Keratinocyte (primary cell): Measurements from ENCODE around the gene NASP. TPM values are rescaled to one million over a fixed set of nuclear protein-coding genes. Genes with fewer than 3 reads are reported as not detected.
A peak's percentile ranks its signal among the peaks of the same experiment; 100 is the strongest.

Experiments used
- DNase-seq: peaks from one replicate; pipeline ENCODE4 v3.0.0-alpha.2; 2011; ENCODE audit warnings: low read depth, missing footprints, low spot score
- FAIRE-seq: peaks from 2 replicates; lab custom pipeline; 2011; peaks lifted over from hg19 to GRCh38; lab: Jason Lieb, UNC
- H2AFZ ChIP-seq: 2 replicates; pipeline ENCODE4 v1.6.0; 2012; ENCODE audit warnings: low read length, control low read depth, inconsistent platforms; ENCODE audit not compliant: control insufficient read depth
- H3K27ac ChIP-seq: 2 replicates; pipeline ENCODE4 v1.5.1; 2011; ENCODE audit warnings: low read length; ENCODE audit not compliant: control insufficient read depth, insufficient read depth
- H3K27me3 ChIP-seq: 3 replicates; pipeline ENCODE4 v1.6.0; 2011; ENCODE audit warnings: low read length; ENCODE audit not compliant: control insufficient read depth, insufficient read depth; ENCODE audit errors: extremely low read depth
- H3K36me3 ChIP-seq, 2 experiments: 2 replicates in 1 of 2; 3 replicates in 1 of 2; pipeline ENCODE4 v1.5.1; 2011; ENCODE audit warnings: low read length in 2 of 2, mild to moderate bottlenecking in 1 of 2; ENCODE audit not compliant: control insufficient read depth in 2 of 2, insufficient read depth in 2 of 2; ENCODE audit errors: extremely low read depth in 1 of 2
- H3K4me1 ChIP-seq: 3 replicates; pipeline ENCODE4 v1.5.1; 2011; ENCODE audit warnings: low read length; ENCODE audit not compliant: control insufficient read depth, insufficient read depth; ENCODE audit errors: extremely low read depth
- H3K4me2 ChIP-seq: 3 replicates; pipeline ENCODE4 v1.6.0; 2011; ENCODE audit warnings: low read depth, low read length; ENCODE audit not compliant: control insufficient read depth, insufficient read depth; ENCODE audit errors: extremely low read depth
- H3K4me3 ChIP-seq, 3 experiments: fragments of 200-600 bp in 1 of 3; sonication (generic) in 1 of 3; 2 replicates in 2 of 3; 3 replicates in 1 of 3; pipeline ENCODE4 v1.5.1; 2011 to 2016; ENCODE audit warnings: low read length in 3 of 3, mild to moderate bottlenecking in 3 of 3, control low read depth in 2 of 3, inconsistent platforms in 1 of 3, low read depth in 1 of 3, mixed read lengths in 1 of 3, mixed run types in 1 of 3, moderate library complexity in 1 of 3; ENCODE audit not compliant: control insufficient read depth in 2 of 3, insufficient read depth in 2 of 3; ENCODE audit errors: extremely low read depth in 1 of 3
- H3K79me2 ChIP-seq: 2 replicates; pipeline ENCODE4 v1.6.0; 2012; ENCODE audit warnings: low read length; ENCODE audit not compliant: control insufficient read depth, insufficient read depth
- H3K9ac ChIP-seq: 3 replicates; pipeline ENCODE4 v1.6.0; 2011; ENCODE audit warnings: low read length; ENCODE audit not compliant: control insufficient read depth, insufficient read depth; ENCODE audit errors: extremely low read depth
- H3K9me1 ChIP-seq: 3 replicates; pipeline ENCODE4 v1.6.0; 2011; ENCODE audit warnings: low read length; ENCODE audit not compliant: control insufficient read depth, insufficient read depth; ENCODE audit errors: extremely low read depth
- H3K9me3 ChIP-seq: 2 replicates; pipeline ENCODE4 v1.5.1; 2012; ENCODE audit warnings: low read depth, low read length; ENCODE audit not compliant: control insufficient read depth
- H4K20me1 ChIP-seq: 3 replicates; pipeline ENCODE4 v1.6.0; 2011; ENCODE audit warnings: low read length; ENCODE audit not compliant: control insufficient read depth, insufficient read depth; ENCODE audit errors: extremely low read depth
- CTCF ChIP-seq, 3 experiments: IDR thresholded peaks in 1 of 3; conservative IDR thresholded peaks in 1 of 3; optimal IDR thresholded peaks in 1 of 3; 2 replicates in 2 of 3; 3 replicates in 1 of 3; pipeline versions ENCODE3 to v1.5.1; 2011; ENCODE audit warnings: low read length in 3 of 3, mild to moderate bottlenecking in 3 of 3, moderate library complexity in 2 of 3, control low read depth in 1 of 3, inconsistent platforms in 1 of 3; ENCODE audit not compliant: insufficient read depth in 2 of 3; ENCODE audit errors: extremely low read depth in 1 of 3
- EZH2 ChIP-seq: IDR thresholded peaks from one replicate; pipeline ENCODE4 v1.6.1; 2012; ENCODE audit warnings: inconsistent platforms, mild to moderate bottlenecking, low read length, moderate library complexity
- dilution Hi-C: fragments of 300-500 bp; cut with MboI; formaldehyde crosslinking; loops from one replicate; pipeline ENCODE4 v1.7.0; 2020; ENCODE audit warnings: low sequenced_read_pairs; ENCODE audit not compliant: extremely low pct_ligation_motif_present
- polyA plus RNA-seq, 5 experiments: library from polyadenylated mRNA; depleted of rRNA in 3 of 5; stranded (reverse) in 3 of 5; stranded (forward) in 1 of 5; unstranded in 1 of 5; fragments of >200 nt; gene quantifications; 1 replicate in 1 of 5; 2 replicates in 3 of 5; 3 replicates in 1 of 5; pipeline versions ENCODE4 v1.2.1 to v1.2.3, GENCODE V29; 2011 to 2012; ENCODE audit warnings: missing spikeins in 2 of 5, low read depth in 1 of 5, low replicate concordance in 1 of 5

NASP gene
- polyA plus RNA-seq, 1 donor (not counting 4 experiments of a cell fraction or from before 2014, with no cell fraction given) = 61.7 TPM

- FAIRE-seq (no peak), DNase-seq (no peak)
- Histone ChIP-seq H4K20me1 (no peaks in the 10 kb centered on the region), H3K36me3 (peaks cover 12 to 15% of the 10 kb centered on the region in 2 experiments), H3K4me1 (peaks cover 17% of the 10 kb centered on the region), H3K9ac (no peak overlapping the region), H3K79me2 (no peaks in the 10 kb centered on the region), H3K4me3 (no peak overlapping the region), H2AFZ (no peak overlapping the region), H3K27ac (no peak overlapping the region), H3K4me2 (no peak overlapping the region), H3K27me3 (no peaks in the 10 kb centered on the region), H3K9me3 (no peaks in the 10 kb centered on the region), H3K9me1 (peaks cover 5% of the 10 kb centered on the region)
- dilution Hi-C loops = no loop called here
- TF ChIP-seq EZH2 = no peak
- TF ChIP-seq CTCF (optimal IDR thresholded peaks at IDR 0.05 in 1 of 3, IDR thresholded peaks at IDR 0.05 in 1 of 3, conservative IDR thresholded peaks at IDR 0.05 in 1 of 3; ENCODE audit: extremely low read depth in 1 of 3, insufficient read depth in 2 of 3, low read length in 3 of 3) = no peak
Measured at GRCh38 chr1:45621895-45622523, 38.2 kb downstream of the NASP start.

- dilution Hi-C loops = no loop called here
- Histone ChIP-seq H3K79me2 (no peaks in the 10 kb centered on the region), H3K9me1 (peaks cover 5% of the 10 kb centered on the region), H3K36me3 (peaks cover 6 to 14% of the 10 kb centered on the region in 2 experiments), H3K9ac (no peak overlapping the region), H3K27ac (no peak overlapping the region), H3K9me3 (no peaks in the 10 kb centered on the region), H3K4me2 (peak overlapping the region; percentile 1), H4K20me1 (no peaks in the 10 kb centered on the region), H3K4me3 (no peak overlapping the region), H3K27me3 (no peaks in the 10 kb centered on the region), H3K4me1 (peaks cover 17% of the 10 kb centered on the region), H2AFZ (no peak overlapping the region)
- no peak for TF ChIP-seq CTCF (optimal IDR thresholded peaks at IDR 0.05 in 1 of 3, IDR thresholded peaks at IDR 0.05 in 1 of 3, conservative IDR thresholded peaks at IDR 0.05 in 1 of 3; ENCODE audit: extremely low read depth in 1 of 3, insufficient read depth in 2 of 3, low read length in 3 of 3)
- no peak for TF ChIP-seq EZH2
- FAIRE-seq (no peak), DNase-seq (no peak)
Measured at GRCh38 chr1:45622524-45623394, 38.9 kb downstream of the NASP start.
